Activated CD8-positive, alpha-beta memory T cell treated with anti-CD3 and anti-CD28 coated beads, Interleukin-2, amount 50 U/mL, for 48 hours (primary cell): ENCODE results near the gene OR2T2.
"Not testable (repeated sequence)": the region's sequence is repeated elsewhere in the genome, so short reads cannot be mapped to it uniquely, and the experiment has no call there.

Experiments used
- DNase-seq: peaks from one replicate; pipeline ENCODE4 v3.0.0-alpha.2; 2020

OR2T2 gene

DNA sequence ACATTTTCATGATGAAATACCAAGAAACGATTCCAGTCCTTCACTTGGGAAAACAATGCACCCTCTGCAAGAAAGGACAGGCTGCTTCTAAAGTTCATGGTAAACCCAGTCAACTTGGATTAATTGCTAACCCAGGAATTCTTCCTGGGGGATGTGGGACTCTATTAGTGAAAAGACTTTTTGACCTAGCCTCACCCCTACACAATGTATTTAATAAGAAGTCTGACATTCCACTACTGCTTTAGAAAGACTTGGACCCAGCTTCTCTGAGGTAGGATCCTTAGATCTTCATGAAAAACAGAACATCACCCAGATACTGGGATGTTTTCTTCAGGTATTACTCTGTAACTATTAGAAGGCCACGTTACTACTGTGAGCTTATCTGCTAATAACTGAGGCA, at the start of gene OR2T2:
TSS of gene OR2T2 (plus strand) at position 239 of the 400 bp plus-strand sequence. CDS start 7,161 bp downstream, outside the sequence.
- not testable (repeated sequence) for DNase-seq

GRCh38 chr1:248402748-248403147, 42.7 kb upstream of the OR2T2 start, which contains the start of gene OR2T1:
Gene OR2T1, plus strand, starts transcription at chr1:248403048. Its CDS starts 3,100 bp downstream, at chr1:248406148.
- no peak for DNase-seq

DNA sequence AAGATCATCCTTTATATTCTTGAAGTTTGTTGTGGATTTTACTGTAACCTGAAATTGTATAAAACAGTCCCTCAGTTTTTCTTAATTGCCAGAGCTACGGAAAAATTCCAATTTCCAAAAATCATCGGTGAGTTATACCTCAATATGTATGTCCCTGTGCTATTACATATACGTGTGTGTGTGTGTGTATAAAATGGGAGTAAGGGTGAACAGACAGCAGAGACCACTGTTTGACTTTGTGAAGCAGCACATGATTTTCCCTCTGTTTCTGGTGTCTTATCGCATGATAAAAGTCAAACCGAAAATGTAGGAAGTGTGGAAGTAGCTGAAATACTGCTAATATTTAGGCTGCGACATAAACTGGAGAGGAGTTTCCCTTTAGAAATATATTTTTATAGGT, 41.4 kb upstream of the OR2T2 start:
- no peak for DNase-seq

- DNase-seq, result no peak
Observed at GRCh38 chr1:248406721-248407692, 38.4 kb upstream of the OR2T2 start.

- no peak for DNase-seq
Observed at GRCh38 chr1:248416226-248416625, 29.2 kb upstream of the OR2T2 start.

DNA sequence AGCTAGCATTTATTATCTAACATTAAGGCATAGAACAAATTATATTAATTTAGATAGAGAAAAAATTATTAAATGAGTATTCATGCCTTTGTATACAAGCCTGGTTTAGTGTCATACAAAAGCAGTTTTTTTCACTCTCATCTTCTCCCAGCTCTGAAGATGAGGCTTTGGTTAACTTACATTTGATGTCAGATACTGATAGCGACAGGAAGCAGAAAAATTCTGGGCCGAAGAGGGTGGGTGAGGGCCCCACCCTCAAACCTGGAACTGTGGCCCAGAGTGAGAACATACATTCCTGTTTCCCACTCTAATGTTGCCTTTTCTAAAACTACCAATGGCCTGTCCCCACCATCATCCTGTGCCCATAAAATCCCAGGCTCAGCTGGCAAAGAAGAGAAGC, 27.6 kb upstream of the OR2T2 start:
- DNase-seq, result no peak

DNA sequence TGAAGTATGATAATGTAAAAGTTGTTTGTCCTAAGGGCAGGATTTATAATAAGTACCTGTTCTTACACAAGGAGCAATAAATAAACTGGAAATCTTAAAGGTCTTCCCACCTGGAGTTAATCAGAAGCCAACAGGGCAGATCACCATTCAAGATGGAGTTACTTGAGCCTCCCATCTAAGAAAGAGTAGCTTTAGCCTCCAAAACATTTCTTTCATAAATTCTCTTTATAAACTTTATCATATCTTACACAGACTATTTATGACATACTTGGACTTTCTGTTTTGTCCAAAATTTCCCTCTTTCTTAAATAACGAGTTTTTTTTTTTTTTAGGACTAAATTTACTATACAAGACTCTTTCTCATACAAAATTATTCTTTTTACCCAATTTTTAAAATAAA, 24.1 kb upstream of the OR2T2 start:
- no peak for DNase-seq

DNA sequence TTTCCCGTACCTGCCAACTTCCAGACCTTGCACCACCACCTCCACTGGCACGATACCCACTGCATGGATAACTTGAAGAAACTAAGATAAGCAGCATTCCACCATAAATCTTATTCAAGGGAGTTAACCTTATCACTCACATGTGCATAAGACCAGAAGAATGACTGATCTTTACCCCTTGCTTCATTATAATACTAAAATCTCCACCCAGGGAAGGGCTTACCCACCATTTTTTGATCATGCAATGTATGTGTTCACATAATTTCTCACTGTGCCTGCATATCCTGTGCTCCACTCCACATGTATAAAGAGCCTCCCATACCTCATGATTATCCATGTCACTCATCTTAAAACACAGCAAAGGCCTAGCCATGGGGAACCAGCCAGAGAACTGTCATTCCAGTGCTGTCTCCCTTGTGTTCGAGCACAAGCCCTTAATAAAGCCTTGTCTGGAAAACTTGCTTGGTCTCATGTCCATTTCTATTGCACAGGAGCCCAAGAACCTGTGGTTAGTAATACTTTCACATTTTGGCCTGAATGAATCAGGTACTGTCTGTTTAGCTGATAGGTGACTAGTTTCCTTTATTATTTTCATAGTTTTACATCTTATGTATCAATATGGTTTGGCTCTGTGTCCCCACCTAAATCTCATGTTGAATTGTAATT, 17.8 kb upstream of the OR2T2 start:
- DNase-seq, result not testable (repeated sequence)

DNA sequence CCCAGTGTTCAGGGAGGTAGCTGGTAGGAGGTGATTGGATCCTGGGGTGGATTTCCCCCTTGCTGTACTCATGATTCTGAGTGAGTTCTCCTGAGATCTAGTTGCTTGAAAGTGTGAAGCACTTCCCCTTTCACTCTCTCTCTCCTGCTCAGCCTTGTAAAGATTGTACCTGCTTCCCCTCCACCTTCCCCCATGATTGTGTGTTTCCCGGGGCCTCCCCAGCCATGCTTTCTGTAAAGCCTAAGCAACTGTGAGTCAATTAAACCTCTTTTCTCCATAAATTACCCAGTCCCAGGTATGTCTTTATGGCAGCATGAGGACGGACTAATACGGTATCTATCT, 17.3 kb upstream of the OR2T2 start:
- DNase-seq, result not testable (repeated sequence)

GRCh38 chr1:248431683-248432082, 13.8 kb upstream of the OR2T2 start:
- DNase-seq, result not testable (repeated sequence)

DNA sequence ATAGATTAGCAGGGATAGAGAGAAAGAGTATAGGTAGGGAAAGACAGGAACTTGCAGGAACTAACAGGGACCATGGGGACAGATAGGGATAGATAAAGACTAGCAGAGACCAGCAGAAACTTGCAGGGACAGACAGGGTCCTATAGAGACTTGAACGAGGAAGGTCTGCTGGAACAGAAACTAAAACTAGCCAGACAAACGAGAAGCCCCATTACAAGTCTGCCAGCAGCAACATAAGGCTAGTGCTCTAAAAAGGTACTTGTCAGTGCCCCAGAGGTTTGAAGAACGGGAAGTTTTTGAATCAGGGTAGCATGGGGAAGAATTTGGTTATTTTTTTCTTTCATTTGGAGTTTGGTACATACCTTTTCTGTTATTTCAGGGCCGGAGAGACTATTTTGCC, 13.2 kb upstream of the OR2T2 start:
- not testable (repeated sequence) for DNase-seq

DNA sequence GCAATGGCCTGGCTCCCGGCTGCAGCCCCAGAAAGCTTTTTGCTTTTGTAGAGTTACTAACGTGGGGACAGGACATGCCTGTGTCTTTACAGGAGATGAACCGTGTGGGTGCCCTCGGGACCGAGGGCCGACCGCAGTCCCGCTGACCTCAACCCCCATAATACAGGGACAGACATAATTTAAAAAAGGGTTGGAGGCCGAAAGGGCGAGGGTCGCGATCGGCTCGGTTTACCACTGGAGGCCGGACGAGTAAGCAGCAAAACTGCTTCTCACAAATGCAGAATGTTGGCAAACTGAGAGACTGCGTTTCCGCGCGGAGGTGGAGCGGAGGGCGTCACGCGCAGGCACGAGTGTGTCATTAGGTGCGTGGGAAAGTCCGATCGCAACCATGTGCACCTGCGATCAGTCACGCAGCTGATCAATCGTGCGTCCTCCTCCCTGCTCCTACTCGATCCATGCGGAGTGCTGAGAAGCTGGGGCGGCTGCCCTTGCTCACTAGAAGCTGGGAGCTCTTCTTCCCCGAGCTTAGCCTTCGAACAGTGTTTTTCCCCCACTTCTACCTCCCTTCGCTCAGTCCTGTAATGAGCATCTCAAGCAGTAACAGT, 11.5 kb upstream of the OR2T2 start:
- not testable (repeated sequence) for DNase-seq

GRCh38 chr1:248434913-248435312, 10.5 kb upstream of the OR2T2 start:
- DNase-seq, result not testable (repeated sequence)

DNA sequence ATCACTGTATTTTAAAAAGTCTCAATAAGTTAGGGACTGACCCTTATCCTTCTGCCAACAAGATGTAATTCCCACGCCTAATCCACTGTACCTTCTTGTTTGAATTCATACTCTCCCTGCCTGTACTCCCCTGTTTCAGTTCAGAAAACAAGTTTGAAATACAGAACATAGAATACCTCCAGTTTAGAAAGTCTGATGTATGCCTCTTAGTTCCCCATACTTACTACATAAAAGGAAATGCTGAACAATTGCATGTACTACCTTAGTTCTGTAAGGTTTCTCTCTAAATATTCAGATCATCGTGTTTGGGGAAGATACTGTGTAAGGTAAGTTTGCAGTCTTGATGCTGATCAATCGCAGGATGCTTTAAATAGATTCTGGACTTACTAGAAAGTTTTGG, 9.1 kb upstream of the OR2T2 start:
- DNase-seq, result not testable (repeated sequence)

DNA sequence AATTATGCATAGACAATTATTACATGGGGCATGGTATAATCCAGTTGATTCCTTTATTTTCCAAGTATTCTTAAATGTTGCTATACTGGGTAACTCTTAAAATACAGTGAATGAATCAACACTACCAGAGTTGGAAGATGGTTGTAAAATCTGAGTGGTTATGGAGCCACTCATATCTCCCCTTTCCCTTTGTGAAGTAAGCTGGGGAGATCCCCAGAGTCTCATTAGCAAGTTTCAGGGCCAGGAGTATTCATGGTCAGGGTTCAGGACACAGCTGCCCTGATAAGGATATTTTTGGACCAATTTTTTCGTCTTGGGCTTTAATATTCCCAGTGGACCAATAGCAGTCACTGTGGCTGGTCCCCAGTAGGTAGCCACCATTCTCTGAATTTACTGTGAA, 6.8 kb upstream of the OR2T2 start:
- not testable (repeated sequence) for DNase-seq

GRCh38 chr1:248439283-248439682, 6.2 kb upstream of the OR2T2 start:
- DNase-seq, result not testable (repeated sequence)

GRCh38 chr1:248442500-248443277, 2.7 kb upstream of the OR2T2 start:
- DNase-seq, result not testable (repeated sequence)

DNA sequence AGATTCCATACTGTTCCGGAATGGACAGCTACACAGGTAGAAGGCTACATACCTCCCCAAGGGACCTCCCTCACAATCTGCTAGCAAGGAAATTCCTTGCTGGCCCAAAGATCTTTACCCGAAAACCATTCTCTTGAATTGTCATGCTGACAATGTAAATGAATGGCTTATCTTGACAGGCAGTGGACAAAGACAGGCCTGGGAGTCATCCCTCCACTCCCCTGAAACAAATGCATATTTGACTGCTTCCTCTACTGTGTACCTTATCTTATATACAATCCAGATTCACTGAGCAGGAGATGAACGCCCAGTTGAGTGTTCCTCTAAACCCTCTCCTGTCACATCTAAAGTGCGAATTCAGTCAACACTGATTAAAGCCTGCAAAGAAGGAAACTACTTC, 834 bp upstream of the OR2T2 start:
- DNase-seq, result not testable (repeated sequence)

DNA sequence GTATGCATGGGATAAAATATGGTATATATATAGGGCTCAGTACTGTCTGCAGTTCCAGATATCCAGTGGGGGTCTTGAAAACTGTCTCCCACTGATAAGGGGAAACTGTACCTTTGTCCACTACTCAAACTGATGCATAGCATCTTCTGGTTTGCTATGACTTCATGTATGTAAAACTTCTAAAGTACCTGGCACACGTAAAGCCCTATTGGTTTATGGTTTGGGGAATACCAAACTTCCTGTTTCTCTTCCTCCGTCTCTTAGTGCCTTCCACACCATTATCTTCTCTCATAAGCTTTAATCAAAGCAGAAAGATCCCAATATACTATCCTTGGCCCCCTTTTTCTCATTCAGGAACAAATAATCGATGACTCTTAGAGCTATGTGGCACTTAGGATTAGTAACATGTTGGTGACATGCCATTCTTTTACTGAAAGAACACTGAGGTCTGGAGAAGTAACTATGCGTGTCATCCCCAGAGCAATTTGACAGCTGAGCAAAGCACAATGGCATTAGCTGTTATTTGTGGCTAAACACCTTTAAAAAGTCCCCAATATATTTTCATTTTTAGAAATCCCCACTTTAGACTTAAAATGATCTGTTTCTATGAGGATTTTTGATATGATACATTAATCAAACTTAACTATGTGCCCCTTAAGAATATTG, 3.1 kb downstream of the OR2T2 start:
- DNase-seq, result not testable (repeated sequence)

DNA sequence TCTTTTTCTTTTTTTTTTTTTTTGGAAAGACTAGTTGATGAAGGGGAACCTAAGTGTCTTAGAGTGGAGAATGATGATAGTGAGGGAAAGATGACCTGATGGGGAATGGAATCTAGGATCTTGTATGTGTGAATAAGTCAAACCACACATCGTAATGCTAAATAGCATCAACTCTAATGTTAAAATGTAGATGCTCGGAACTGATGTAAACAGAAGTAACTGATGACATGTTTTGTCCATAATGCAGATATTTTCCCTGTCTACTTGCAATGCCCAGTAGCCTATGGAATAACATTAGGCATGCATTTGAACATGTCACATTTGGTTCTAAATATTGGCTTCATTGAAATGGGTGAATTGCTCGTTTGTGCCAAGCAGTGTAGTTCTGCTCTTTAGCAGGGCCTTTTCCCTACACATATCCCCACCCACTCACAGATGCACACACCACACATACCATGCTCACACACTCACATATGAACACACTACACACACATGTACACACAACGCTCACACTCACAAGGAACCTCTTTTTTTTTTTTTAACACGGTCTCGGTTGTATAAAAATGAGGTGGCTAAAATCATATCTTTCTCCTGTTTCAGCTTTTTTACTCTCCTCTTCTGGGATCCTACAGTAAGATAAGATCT, 4.5 kb downstream of the OR2T2 start:
- not testable (repeated sequence) for DNase-seq

- DNase-seq, result not testable (repeated sequence)
Observed at GRCh38 chr1:248450466-248451145, 5.2 kb downstream of the OR2T2 start.
